Measurements from ENCODE around the gene KRT1. TPM values are rescaled to one million over a fixed set of nuclear protein-coding genes. Genes with fewer than 3 reads are reported as not detected.

Gene KRT1
- total RNA-seq (not detected), polyA plus RNA-seq (not detected)
- long read RNA-seq, donor 1: 0 reads
- long read RNA-seq, donor 2: 0 reads
- long read RNA-seq, donor 3: 0 reads
- long read RNA-seq, donor 4: 0 reads

DNA sequence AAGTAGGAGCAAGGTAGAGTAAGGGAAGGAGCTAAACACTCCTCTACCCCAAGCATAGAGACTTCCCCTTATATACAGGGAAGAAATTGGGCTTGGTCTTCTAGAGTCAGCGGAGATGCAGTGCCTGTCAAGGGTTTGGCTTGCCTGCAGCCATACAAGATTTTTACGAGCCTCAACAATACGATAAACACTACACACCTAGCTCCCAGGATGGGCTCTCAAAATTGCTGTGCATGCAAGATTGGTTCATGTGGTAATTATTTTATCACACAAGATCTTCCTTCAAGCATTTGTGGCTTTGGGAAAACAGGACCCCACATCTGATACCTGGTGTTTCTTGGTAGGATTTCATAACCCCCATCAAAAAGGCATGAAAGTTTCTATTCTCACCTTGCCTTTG is at the start of gene KRT1:
Gene KRT1 (minus strand): TSS at position 45 of the 400 bp plus-strand sequence. CDS start 59 bp downstream, outside the sequence.
- H3K9me3 ChIP-seq (ENCODE audit: control insufficient read depth, low read length): no peaks in the 10 kb centered on the region
- intact Hi-C loops (cut with DNase I): no loop called here
- DNase-seq (no peak), ATAC-seq (no peak)
- no peak within 1 kb of the TSS for H3K4me3 ChIP-seq (ENCODE audit: low read length)
- 90% methylated on average over 3 of the region's 3 CpGs for WGBS
- no peaks in the 10 kb centered on the region for H3K4me1 ChIP-seq (ENCODE audit: control insufficient read depth, insufficient read depth, low read length)
- H3K27me3 ChIP-seq (ENCODE audit: control insufficient read depth, insufficient read depth): no peaks in the 10 kb centered on the region
- H3K27ac ChIP-seq (ENCODE audit: low read length): no peak within 1 kb of the TSS

DNA sequence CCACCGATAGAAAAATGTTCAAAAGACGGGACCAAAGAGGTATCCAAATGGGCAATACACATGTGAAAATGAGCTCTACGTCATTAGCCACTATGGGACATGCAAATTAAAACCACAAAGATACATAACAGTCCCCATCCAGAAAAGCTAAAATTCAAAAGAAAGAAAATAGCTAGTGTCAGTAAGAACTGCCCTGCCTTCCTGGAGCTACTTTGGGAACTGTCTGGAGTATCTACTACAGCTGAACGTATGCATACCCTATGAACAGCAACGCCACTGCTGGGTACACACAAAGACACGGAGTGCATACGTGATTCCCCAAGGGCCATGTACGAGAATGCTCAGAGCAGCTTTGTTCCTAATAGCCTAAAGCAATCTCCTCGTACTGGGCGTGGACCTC is 48.9 kb upstream of the KRT1 start:
- WGBS: 80% methylated on average over 10 of the region's 10 CpGs

DNA sequence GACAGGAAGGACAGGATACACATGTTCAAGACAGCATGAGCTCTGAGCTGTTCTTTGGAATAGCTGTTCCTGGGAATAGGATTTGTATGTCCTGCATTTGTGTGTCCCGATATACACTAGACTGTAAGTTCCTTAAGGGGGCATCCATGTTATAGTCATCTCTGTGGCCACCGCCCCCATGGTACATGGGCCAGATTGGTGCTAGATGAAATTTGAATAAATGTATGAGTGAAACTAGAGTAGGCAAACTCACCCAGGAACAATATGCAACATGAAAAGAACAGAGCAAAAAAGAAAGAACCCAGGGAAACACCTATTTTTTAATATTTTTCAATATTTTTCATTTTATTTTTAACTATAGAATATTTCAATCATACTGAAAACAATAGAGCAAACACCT is 48.2 kb upstream of the KRT1 start:
- ATAC-seq (no peak), DNase-seq (no peak)
- Histone ChIP-seq H3K27ac (ENCODE audit: low read length) (no peak overlapping the region), H3K9me3 (ENCODE audit: control insufficient read depth, low read length) (no peaks in the 10 kb centered on the region), H3K4me1 (ENCODE audit: control insufficient read depth, insufficient read depth, low read length) (no peaks in the 10 kb centered on the region), H3K4me3 (ENCODE audit: low read length) (no peak overlapping the region), H3K27me3 (ENCODE audit: control insufficient read depth, insufficient read depth) (no peaks in the 10 kb centered on the region)
- 88% methylated on average over 2 of the region's 2 CpGs for WGBS
- intact Hi-C loops (cut with DNase I): no loop called here

More for the DNA sequence above, 48.9 kb upstream of the KRT1 start:
- H3K4me3 ChIP-seq (ENCODE audit: low read length): no peak overlapping the region
- H3K4me1 ChIP-seq (ENCODE audit: control insufficient read depth, insufficient read depth, low read length): no peaks in the 10 kb centered on the region
- intact Hi-C loops (cut with DNase I): no loop called here
- ATAC-seq (no peak), DNase-seq (no peak)
- H3K27me3 ChIP-seq (ENCODE audit: control insufficient read depth, insufficient read depth): no peaks in the 10 kb centered on the region
- H3K9me3 ChIP-seq (ENCODE audit: control insufficient read depth, low read length): no peaks in the 10 kb centered on the region
- no peak overlapping the region for H3K27ac ChIP-seq (ENCODE audit: low read length)

DNA sequence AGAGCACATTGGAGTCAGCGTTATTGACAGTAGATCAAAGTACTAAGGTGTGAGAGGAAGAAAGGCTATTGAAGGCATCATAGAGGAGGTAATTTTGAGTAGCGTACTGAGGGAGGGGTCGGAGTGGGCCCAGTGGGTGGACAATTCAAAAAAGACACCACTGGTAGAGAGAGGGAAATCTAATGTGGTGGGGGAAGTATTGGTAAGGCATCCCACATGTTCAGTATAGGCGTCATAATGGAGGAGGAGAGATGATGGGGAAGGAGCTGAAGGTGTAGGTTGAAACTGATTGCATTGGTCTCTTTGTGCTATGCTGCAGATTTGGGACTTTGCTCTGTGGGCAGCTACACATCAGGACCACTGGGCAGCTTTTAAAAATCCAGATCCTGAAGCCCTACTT is 46.8 kb upstream of the KRT1 start:
- Histone ChIP-seq H3K4me3 (ENCODE audit: low read length) (no peak overlapping the region), H3K27ac (ENCODE audit: low read length) (no peak overlapping the region), H3K9me3 (ENCODE audit: control insufficient read depth, low read length) (no peaks in the 10 kb centered on the region), H3K27me3 (ENCODE audit: control insufficient read depth, insufficient read depth) (no peaks in the 10 kb centered on the region), H3K4me1 (ENCODE audit: control insufficient read depth, insufficient read depth, low read length) (no peaks in the 10 kb centered on the region)
- no peak for ATAC-seq
- 87% methylated on average over 4 of the region's 4 CpGs for WGBS
- intact Hi-C loops (cut with DNase I): no loop called here
- no peak for DNase-seq

DNA sequence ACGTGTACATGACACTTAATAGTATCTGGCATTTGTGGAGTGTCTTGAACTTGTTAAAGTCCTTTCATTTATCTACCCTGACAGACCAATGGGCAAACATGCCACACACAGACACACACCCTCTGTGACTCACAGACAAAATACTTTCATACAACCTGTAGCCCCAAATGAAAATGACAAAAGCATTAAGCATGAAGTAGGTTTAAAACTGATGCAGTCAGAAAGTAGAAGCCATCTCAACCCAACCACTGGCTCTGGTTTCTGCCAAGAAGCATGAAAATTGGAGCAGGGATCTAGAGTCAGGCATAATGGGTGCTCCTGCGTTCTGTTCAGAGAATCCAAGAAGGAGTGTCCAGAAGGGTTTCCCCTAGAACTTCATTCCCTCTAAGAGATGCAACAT is 46.2 kb upstream of the KRT1 start:
- intact Hi-C loops (cut with DNase I): no loop called here

DNA sequence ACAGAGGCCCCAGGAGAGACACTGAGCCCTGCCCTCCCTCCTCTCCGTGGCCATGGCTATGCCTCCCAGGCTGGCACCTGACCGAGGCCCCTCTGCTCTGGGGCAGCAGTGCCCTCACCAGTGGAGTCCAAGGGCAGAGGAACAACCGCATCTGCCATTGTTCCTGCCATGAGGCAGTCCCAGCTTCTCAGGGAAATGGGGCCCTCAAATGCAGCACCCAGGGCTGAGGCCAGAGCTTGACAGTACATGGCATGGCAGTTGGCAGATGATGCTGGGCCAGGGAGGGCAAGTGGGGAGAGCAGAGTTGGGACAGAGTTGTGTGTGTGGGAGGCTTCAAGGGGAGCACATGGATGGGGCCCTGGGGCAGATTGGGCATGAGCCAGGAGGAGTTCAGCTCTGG is 44.2 kb upstream of the KRT1 start:
- no peaks in the 10 kb centered on the region for H3K9me3 ChIP-seq (ENCODE audit: control insufficient read depth, low read length)
- no peak overlapping the region for H3K4me3 ChIP-seq (ENCODE audit: low read length)
- WGBS: 88% methylated on average over 3 of the region's 3 CpGs
- DNase-seq (no peak), ATAC-seq (no peak)
- no peak overlapping the region for H3K27ac ChIP-seq (ENCODE audit: low read length)
- H3K4me1 ChIP-seq (ENCODE audit: control insufficient read depth, insufficient read depth, low read length): no peaks in the 10 kb centered on the region
- no peaks in the 10 kb centered on the region for H3K27me3 ChIP-seq (ENCODE audit: control insufficient read depth, insufficient read depth)
- intact Hi-C loops (cut with DNase I): no loop called here

More for the DNA sequence above, 46.2 kb upstream of the KRT1 start:
- H3K4me3 ChIP-seq (ENCODE audit: low read length): no peak overlapping the region
- no peak for ATAC-seq
- no peak for DNase-seq
- H3K9me3 ChIP-seq (ENCODE audit: control insufficient read depth, low read length): no peaks in the 10 kb centered on the region
- H3K27ac ChIP-seq (ENCODE audit: low read length): no peak overlapping the region
- 63% methylated on average over 2 of the region's 2 CpGs for WGBS
- H3K4me1 ChIP-seq (ENCODE audit: control insufficient read depth, insufficient read depth, low read length): no peaks in the 10 kb centered on the region
- no peaks in the 10 kb centered on the region for H3K27me3 ChIP-seq (ENCODE audit: control insufficient read depth, insufficient read depth)

DNA sequence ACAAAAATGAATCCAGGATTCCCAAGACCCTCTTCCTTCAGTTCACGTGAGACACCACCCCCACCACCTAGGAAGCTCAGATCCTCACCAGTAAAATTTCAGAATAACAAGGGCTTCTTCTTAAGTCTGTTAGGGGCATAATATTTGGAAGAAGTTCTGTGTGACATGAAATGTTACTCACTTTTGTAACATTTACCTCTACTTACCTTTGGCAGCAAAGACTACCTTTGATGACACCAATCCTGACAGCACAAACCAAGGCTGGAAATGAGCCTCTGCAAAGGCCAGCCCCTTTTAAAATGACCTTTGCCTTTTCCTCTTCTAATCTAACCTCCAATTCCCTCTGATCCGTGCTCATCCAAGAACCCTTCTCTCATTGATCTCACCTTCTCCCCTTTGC is 42.5 kb upstream of the KRT1 start:
- no peak overlapping the region for H3K27ac ChIP-seq (ENCODE audit: low read length)
- no peaks in the 10 kb centered on the region for H3K27me3 ChIP-seq (ENCODE audit: control insufficient read depth, insufficient read depth)
- H3K4me1 ChIP-seq (ENCODE audit: control insufficient read depth, insufficient read depth, low read length): no peaks in the 10 kb centered on the region
- WGBS: 68% methylated on average over 2 of the region's 2 CpGs
- ATAC-seq: no peak
- no peak for DNase-seq
- H3K9me3 ChIP-seq (ENCODE audit: control insufficient read depth, low read length): no peaks in the 10 kb centered on the region
- no peak overlapping the region for H3K4me3 ChIP-seq (ENCODE audit: low read length)
- intact Hi-C loops (cut with DNase I): no loop called here

DNA sequence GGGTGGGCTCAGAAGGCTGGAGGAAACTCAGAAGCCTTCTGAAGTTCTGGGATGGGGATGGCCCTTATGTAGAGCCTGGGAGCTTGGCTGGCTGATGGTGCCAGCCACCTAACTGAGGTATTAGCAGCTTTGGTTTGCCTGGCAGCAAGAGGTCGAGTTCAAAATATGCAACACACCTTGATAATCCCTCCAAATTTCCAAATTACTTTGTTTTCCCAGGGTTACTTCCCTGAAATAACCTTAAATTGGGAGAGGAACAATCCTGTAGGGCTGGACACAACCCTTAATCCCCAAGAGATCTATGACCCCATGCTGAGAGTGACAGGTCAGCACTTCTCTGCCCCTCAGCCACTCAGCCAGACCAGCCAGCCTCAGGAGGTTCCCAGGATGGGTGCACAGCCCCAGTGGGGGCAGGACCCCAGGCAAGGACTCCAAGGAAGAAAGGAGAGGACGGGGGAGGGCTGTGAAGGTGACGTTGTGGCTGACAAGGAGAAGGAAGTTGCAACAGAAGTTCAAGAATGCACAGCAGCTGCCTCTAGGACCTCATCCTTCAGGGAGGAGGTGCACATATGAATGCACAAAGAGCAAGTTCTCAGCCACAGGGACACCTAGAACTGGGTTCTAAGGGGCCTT is 41.7 kb upstream of the KRT1 start:
- ATAC-seq (no peak), DNase-seq (no peak)
- Histone ChIP-seq H3K27me3 (ENCODE audit: control insufficient read depth, insufficient read depth) (no peaks in the 10 kb centered on the region), H3K27ac (ENCODE audit: low read length) (no peak overlapping the region), H3K9me3 (ENCODE audit: control insufficient read depth, low read length) (no peaks in the 10 kb centered on the region), H3K4me3 (ENCODE audit: low read length) (no peak overlapping the region), H3K4me1 (ENCODE audit: control insufficient read depth, insufficient read depth, low read length) (no peaks in the 10 kb centered on the region)
- intact Hi-C loops (cut with DNase I): no loop called here
- 49% methylated on average over 3 of the region's 3 CpGs for WGBS

DNA sequence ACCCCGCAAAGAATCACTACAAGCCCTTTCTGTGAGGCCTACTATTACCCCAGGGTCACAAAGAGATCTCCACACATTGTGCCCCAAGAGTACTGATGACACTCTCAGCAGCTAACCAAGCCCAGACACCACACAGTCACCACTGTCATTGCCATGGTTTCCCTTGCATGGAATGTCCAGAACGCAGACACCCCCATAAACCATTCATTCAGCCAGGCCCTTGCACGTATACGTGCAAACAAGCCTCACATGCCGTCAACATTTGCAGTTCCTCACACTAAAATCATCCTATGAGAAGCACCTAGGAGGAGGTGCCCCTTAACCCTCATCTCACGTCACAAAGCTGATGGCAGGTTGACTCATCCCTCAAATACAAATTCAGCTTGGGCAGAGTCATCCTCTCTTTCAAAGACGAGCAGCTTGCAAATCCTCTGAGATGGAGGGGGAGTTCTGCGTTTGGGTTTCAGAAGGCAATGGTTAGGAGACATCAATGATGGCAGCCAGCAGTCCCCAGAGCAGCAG is 40.2 kb upstream of the KRT1 start:
- Histone ChIP-seq H3K4me3 (ENCODE audit: low read length) (no peak overlapping the region), H3K27ac (ENCODE audit: low read length) (no peak overlapping the region), H3K4me1 (ENCODE audit: control insufficient read depth, insufficient read depth, low read length) (no peaks in the 10 kb centered on the region), H3K27me3 (ENCODE audit: control insufficient read depth, insufficient read depth) (no peaks in the 10 kb centered on the region), H3K9me3 (ENCODE audit: control insufficient read depth, low read length) (no peaks in the 10 kb centered on the region)
- ATAC-seq (no peak), DNase-seq (no peak)
- intact Hi-C loops (cut with DNase I): no loop called here
- WGBS: 79% methylated on average over 8 of the region's 8 CpGs

DNA sequence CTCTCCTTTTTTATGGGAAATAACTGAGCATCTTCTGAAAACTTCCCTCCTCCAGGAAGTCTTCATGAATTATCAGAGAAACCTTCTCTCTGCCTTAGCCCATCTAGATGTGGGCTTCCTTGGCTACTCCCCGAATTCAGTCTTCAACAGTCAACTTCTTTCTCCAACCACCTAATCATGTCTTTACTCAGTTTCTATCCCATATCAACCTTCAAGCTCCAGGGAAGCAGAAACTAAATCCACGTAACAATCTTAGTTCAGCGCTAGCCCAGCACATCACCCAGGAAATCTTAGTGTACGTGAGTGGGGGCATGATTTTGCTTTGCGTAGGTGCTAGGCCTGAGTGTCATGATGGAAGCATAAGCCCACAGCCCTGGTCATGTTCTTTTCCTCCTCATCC is 35.9 kb upstream of the KRT1 start:
- 91% methylated on average over 5 of the region's 5 CpGs for WGBS
- Histone ChIP-seq H3K4me1 (ENCODE audit: control insufficient read depth, insufficient read depth, low read length) (no peaks in the 10 kb centered on the region), H3K9me3 (ENCODE audit: control insufficient read depth, low read length) (no peaks in the 10 kb centered on the region), H3K27ac (ENCODE audit: low read length) (no peak overlapping the region), H3K27me3 (ENCODE audit: control insufficient read depth, insufficient read depth) (no peaks in the 10 kb centered on the region), H3K4me3 (ENCODE audit: low read length) (no peak overlapping the region)
- ATAC-seq (no peak), DNase-seq (no peak)
- intact Hi-C loops (cut with DNase I): no loop called here

DNA sequence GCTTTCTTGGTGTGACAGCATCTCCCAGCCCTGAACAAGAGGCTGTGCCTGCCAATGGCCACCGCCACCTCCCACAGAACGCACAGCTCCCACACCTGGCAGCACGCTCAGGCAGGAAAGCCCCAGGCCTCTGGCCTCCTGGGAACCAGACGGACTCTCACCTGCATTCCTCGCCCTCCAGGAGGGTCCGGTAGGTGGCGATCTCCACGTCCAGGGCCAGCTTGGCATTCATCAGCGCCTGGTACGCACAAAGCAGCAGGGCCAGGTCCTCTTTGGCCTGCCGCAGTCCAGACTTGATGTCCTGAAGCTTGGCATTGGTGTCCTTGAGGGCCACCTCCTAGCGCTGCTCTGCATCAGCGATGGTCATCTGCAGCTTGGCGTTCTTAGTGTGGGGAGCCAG is 35.2 kb upstream of the KRT1 start:
- no peaks in the 10 kb centered on the region for H3K27me3 ChIP-seq (ENCODE audit: control insufficient read depth, insufficient read depth)
- ATAC-seq (no peak), DNase-seq (no peak)
- no peaks in the 10 kb centered on the region for H3K4me1 ChIP-seq (ENCODE audit: control insufficient read depth, insufficient read depth, low read length)
- intact Hi-C loops (cut with DNase I): no loop called here
- H3K4me3 ChIP-seq (ENCODE audit: low read length): no peak overlapping the region
- no peaks in the 10 kb centered on the region for H3K9me3 ChIP-seq (ENCODE audit: control insufficient read depth, low read length)
- WGBS: 78% methylated on average over 14 of the region's 14 CpGs
- H3K27ac ChIP-seq (ENCODE audit: low read length): no peak overlapping the region

DNA sequence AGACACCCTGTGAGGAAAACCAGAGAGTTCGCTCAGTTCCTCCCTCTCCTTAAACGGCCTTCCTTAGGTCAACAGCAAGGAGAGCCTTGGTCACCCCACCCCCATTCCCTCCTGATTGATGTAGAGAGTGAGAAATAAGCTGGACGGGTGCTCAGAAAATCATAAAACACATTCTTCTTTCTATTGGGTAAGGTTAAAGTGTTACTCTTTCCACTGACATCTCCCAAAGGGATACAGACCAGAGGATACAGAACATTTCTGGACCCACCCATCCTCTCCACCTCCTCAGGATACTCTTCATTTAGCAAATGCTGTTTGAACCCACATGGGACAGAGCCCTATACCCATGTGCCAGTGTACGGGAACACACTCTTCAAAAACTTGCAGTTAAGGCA is 34.7 kb upstream of the KRT1 start:
- no peak for DNase-seq
- intact Hi-C loops (cut with DNase I): no loop called here
- Histone ChIP-seq H3K27me3 (ENCODE audit: control insufficient read depth, insufficient read depth) (no peaks in the 10 kb centered on the region), H3K4me1 (ENCODE audit: control insufficient read depth, insufficient read depth, low read length) (no peaks in the 10 kb centered on the region), H3K4me3 (ENCODE audit: low read length) (no peak overlapping the region), H3K9me3 (ENCODE audit: control insufficient read depth, low read length) (no peaks in the 10 kb centered on the region), H3K27ac (ENCODE audit: low read length) (no peak overlapping the region)
- 72% methylated on average over 4 of the region's 4 CpGs for WGBS
- ATAC-seq: no peak

Data from right cardiac atrium (tissue), 5 donors.